ENCODE measurements around the gene FBXL17.

Gene FBXL17

GRCh38 chr5:107858788-107859187, 523.1 kb downstream of the FBXL17 start:
- TF ChIP-seq CTCF (IDR thresholded peaks at IDR 0.05; ENCODE audit: insufficient read depth, missing control alignments) = no peak
- FAIRE-seq = peak; percentile 91
- no peak for DNase-seq (ENCODE audit: insufficient read length, low spot score)

- DNase-seq (ENCODE audit: insufficient read length, low spot score) (no peak), FAIRE-seq (no peak)
- TF ChIP-seq CTCF (IDR thresholded peaks at IDR 0.05; ENCODE audit: insufficient read depth, missing control alignments) = no peak
Observed at GRCh38 chr5:107858324-107858723, 523.6 kb downstream of the FBXL17 start.

- FAIRE-seq = no peak
- TF ChIP-seq CTCF (IDR thresholded peaks at IDR 0.05; ENCODE audit: insufficient read depth, missing control alignments) = no peak
- DNase-seq (ENCODE audit: insufficient read length, low spot score) = no peak
Observed at GRCh38 chr5:107857785-107858184, 524.1 kb downstream of the FBXL17 start.

DNA sequence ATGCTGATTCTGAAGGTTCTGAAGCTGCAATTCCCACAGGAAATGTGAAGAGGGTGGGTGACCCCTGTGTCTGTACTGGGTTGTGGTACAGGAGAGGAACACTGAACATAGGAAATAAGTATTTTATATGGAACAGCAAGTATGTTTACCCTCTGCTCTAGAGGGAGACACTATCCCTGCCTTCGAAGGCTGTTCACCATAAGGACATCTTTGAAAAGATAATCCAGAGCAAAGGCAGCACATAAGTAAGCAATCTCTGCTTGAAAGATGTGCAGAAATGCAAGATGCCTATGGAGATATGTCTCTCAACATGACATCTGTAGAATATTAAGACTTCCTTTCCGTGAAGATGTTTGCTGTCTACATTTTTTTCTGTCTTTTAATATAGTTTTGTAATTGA, 526.7 kb downstream of the FBXL17 start:
- no peak for DNase-seq (ENCODE audit: insufficient read length, low spot score)
- TF ChIP-seq CTCF (IDR thresholded peaks at IDR 0.05; ENCODE audit: insufficient read depth, missing control alignments) = peak; percentile 28
- FAIRE-seq = peak; percentile 48

DNA sequence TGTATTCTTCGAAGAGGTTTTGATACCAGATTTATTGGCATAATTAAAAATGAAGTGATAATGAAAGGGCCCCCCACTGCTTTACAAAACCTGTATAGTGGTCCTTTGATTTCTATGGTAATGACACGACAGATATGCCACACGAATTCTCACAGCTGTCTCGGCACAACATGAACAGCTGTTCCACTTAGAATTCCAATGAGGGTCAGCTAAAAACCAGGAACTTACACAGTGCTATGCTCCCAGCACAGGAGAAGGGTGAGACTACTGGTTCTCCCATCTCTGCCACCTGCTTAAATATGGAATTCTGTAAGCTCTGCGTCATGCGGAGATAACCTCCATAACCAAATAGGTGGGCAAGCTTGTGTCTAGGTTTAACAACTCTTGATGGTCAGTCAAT, 528.2 kb downstream of the FBXL17 start:
- DNase-seq (ENCODE audit: insufficient read length, low spot score) = no peak
- no peak for TF ChIP-seq CTCF (IDR thresholded peaks at IDR 0.05; ENCODE audit: insufficient read depth, missing control alignments)
- FAIRE-seq = no peak

DNA sequence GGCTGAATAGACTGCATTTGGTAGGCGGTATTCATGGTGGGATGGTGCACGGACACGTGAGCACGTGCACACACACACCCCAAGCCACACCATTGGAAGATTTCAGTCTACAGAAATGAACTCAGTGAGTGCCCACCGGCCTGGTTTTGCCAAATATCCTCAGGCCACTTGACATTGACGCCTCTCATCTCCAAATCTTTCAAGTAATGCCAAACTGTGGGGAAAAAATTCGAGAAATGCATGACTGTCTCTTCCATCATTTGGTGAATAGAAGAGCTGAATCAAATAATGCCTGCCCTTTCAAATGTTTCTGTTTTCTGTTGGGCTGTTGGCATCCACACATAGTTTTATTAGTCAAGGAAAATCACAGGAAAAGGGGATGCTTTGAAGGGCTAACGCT, 528.9 kb downstream of the FBXL17 start:
- TF ChIP-seq CTCF (IDR thresholded peaks at IDR 0.05; ENCODE audit: insufficient read depth, missing control alignments) = no peak
- DNase-seq (ENCODE audit: insufficient read length, low spot score) (no peak), FAIRE-seq (no peak)

DNA sequence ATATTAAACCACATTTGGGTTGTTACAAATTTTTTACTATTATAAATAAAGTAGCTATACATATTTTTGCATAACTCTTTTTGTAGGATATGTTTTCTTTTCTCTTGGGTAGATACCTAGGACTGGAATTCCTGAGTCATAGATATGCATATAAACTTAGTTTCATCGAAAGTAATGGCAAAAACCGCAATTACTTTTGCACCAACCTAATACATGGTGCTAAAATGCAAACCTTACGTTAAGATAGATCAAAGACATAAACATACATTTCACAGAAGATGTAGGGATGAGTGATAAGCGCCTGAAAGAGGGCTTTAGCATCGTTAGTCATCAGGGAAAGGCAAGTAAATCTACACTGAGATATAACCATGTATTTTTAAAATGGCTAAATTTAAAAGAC, 532.8 kb downstream of the FBXL17 start:
- DNase-seq (ENCODE audit: insufficient read length, low spot score) = no peak
- no peak for FAIRE-seq
- TF ChIP-seq CTCF (IDR thresholded peaks at IDR 0.05; ENCODE audit: insufficient read depth, missing control alignments) = no peak

Measured in D721Med (cell line).